Neural cell (in vitro differentiated cells): Measurements from ENCODE around the gene TEX101.

Source experiments
- CTCF ChIP-seq: fragments of 450-650 bp; IDR thresholded peaks from 2 replicates; pipeline ENCODE4 v1.5.1; 2014; ENCODE audit warnings: antibody characterized with exemption, mild to moderate bottlenecking, moderate library complexity; ENCODE audit not compliant: poor library complexity, severe bottlenecking
- TAF1 ChIP-seq: IDR thresholded peaks from 2 replicates; pipeline ENCODE4 v1.6.1; 2012; ENCODE audit warnings: low read depth

- TF ChIP-seq CTCF (no peak), TAF1 (no peak)
Measured at GRCh38 chr19:43438291-43439031, 23.8 kb downstream of the TEX101 start.
